ENCODE data around the gene KRTAP5-8. TPM values are rescaled to one million over a fixed set of nuclear protein-coding genes. Genes with fewer than 3 reads are reported as not detected.
"Not testable (repeated sequence)": the region's sequence is repeated elsewhere in the genome, so short reads cannot be mapped to it uniquely, and the experiment has no call there.

KRTAP5-8 gene
- total RNA-seq, 1 experiment from 2014 or later, result not detected

DNA sequence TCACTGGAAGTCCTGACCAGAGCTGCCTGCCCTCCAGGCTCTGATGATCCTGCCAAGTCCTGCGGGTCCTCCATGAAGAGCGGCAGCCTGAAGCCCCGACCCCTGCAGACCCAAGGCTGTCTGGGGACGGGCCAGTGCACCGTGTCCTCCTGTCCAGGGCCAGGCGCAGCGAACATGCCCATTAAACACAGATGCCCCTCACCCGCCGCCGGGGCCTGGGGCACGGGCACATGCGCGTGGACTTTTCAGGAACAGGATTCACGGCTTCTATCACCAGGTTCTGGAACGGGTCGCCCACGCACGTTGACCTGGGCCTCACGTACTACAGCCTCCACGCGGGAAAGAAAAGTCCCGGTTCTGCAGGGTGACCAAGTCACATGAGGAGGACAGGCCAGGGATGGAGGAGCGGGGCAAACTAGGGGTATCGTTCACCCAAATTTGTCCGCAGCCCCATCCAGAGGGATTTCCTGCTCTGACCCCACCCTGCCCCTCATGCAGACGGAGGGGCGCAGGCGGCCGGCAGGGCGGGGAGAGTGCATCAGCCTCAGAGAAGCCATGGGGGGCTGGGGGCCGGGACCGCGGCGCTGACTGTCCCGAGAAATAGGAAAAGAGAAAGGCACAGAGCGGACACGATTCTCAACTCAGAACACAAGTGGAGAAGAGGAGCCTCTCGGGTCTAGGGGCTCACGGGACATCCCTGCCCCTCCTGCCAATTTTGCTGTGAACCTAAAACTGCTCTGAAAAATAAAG, 33.5 kb downstream of the KRTAP5-8 start:
- DNase-seq (ENCODE audit: low read depth), result not testable (repeated sequence)

DNA sequence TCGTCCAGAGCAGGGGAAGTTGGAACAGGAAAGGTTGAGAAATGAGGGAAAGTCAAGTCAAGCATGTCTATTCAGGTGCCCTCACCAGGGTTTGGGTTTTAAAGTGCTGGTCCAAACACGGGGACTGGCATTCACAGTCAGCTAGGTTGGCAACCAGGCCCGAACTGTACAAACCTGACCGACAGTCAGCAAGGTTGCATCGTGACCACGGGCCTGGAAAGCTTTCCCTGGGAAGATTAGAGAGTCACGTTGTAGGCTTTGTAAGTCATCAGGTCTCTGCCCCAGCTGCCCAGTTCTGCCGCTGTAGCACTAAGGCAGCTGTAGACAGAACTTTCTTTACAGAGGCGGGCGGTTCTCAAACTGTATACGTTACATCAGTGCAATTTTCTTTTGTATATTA, 35.0 kb downstream of the KRTAP5-8 start:
- DNase-seq (ENCODE audit: low read depth), result no peak

DNA sequence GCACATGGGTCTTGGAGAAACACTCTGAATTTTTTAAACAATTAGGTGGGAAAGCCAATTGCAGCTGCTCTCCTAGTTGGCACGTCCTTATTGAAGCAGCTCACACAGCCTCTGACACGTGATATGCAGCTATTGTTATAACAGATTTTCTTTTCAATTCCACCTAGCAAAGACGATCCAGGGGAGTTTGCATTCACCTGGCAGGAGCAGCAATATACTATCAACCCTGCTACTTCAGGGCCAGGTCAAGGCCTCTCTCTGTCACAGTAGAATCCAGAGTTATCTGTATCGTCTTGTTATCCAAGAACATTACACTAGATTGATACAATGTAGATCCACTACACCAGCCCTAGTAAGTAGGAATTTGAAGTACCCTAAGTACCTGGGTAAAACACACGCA, 36.6 kb downstream of the KRTAP5-8 start:
- DNase-seq (ENCODE audit: low read depth), result no peak

DNA sequence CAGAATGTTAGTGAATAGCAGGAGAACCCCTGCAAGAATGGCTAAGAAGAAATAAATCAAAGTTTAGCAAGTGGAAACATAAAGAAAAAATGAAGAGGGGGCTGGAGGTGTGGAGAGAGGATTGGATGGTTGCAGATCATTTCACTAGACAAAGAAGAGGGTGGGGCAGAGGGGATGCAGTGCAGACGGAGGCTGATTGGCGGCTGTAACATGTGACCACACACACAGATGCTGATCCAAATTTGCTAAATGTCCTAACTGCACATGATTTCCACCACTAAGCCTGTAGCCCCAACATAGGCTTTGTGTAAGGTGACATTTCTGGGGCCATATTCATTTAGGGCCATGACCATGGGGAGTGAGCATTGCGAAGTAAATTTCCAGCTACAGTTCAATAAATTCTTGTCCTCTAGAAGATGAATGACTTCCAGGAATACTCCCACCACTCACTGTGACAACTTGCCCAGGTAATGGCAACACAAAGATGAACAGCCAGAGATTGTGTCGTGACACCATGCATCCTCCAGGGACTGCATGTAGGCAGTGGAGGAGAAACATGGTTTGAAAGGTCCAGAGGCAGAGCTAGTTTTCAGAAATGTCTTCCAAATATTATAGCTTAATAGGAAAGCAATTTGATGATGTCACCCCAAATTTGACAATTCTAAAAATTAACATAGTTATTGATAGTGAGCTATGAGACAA, 38.0 kb downstream of the KRTAP5-8 start:
- no peak for DNase-seq (ENCODE audit: low read depth)

DNA sequence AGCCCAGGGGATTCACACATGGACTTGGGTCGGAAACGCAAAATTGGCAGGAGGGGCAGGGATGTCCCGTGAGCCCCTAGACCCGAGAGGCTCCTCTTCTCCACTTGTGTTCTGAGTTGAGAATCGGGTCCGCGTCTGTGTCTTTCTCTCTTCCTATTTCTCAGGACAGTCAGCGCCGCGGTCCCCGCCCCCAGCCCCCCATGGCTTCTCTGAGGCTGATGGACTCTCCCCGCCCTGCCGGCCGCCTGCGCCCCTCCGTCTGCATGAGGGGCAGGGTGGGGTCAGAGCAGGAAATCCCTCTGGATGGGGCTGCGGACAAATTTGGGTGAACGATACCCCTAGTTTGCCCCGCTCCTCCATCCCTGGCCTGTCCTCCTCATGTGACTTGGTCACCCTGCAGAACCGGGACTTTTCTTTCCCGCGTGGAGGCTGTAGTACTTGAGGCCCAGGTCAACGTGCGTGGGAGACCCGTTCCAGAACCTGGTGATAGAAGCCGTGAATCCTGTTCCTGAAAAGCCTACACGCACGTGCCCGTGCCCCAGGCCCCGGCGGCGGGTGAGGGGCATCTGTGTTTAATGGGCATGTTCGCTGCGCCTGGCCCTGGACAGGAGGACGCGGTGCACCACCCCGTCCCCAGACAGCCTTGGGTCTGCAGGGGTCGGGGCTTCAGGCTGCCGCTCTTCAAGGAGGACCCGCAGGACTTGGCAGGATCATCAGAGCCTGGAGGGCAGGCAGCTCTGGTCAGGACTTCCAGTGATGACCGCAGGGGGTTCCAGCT, 39.1 kb downstream of the KRTAP5-8 start:
- DNase-seq (ENCODE audit: low read depth), result not testable (repeated sequence)

DNA sequence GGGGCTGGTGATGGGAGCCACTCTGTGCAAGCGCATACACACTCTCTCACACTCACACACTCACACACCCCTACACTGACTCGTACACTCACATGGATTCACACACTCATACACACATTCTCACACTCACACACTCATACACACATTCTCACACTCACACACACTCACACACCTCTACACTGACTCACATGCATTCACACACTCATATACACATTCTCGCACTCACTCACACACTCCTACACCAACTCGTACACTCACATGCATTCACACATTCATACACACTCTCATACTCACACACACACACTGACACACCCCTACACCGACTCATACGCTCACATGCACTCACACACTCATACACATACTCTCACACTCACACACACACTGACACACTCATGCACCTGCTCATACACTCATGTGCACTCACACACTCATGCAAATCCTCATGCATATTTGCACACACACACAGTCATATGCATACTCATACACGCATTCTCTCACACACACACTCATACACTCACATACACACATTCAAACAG, 39.7 kb downstream of the KRTAP5-8 start:
- DNase-seq (ENCODE audit: low read depth), result no peak

DNA sequence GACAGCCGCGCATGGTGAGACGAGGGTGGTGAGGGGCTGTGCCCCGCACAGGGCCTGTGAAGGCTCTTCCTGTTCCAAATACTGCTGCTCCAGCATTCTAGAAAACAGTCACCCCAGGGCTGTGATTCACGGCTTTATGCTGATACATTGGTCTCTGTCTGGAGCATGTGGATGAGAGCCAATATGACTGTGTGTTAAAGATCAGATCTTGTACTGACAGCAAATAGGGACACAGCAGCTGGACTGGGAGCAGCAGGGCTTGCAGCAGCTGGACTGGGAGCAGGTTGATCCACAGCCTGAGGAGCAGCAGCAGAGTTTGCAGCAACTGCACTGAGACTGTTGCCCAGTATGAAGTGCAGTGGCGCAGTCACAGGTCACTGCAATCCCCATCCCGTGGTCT, 41.7 kb downstream of the KRTAP5-8 start:
- DNase-seq (ENCODE audit: low read depth), result not testable (repeated sequence)

DNA sequence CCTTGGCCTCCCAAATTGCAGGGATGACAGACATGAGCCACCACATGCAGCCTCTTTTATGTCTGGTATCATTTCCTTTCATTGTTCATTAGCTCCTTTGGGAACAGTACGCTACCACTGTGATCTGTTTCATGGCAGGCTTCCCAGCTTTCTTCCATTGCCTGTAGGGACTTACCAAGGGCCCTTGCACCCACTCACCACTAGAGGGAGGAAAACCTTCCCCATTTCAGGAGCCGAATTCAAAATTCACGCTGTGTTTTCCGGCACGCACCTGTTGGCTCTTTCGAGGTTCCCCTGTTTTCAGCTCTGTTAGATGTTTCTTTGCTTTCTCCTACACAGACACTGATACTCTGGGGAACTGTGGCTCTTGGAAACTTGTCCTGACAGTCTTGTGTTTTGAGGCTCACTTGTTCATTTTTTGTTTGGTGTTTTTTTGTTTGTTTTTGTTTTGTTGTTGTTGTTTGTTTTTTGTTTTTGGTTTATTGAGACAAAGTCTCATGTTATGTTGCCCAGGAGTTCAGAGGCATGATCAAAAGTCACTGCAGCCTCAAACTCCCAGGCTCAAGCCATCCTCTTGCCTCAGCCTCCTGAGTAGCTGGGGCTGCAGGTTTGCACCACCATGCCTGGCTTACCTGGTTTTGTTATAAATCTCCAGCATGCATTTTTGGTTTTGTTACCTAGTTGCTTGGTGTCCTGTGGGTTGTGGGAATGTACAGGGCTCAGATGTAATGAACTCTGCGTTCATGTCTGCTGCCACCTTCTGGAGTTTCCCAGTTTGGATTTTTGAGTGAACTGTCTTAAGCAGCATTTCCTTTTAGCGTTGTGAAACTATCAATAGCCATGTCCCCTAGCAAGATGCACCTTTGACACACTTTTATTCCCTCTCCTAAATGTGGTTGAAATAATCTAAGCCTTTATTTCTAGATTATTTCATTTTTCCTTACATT, 42.5 kb downstream of the KRTAP5-8 start:
- DNase-seq (ENCODE audit: low read depth), result peak; percentile 52

DNA sequence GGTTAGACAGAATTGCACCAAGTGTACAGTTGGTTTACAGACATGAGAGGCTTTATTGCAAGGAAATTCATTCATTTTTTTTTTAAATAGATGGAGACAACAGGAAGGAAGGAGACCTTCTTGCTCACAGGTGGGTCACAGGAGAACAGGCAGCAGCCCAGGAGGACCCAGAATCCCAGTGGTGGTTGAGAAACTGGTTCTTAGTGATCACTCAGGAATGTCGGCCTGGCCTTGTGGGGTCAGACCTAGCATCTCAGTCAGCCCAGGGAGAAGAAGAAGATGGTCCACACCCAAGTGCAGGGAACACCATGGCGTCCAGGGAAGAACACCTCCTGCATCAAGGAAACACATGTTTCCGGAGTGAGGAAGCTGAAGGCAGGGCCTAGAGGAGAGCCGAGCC, 44.0 kb downstream of the KRTAP5-8 start:
- no peak for DNase-seq (ENCODE audit: low read depth)

DNA sequence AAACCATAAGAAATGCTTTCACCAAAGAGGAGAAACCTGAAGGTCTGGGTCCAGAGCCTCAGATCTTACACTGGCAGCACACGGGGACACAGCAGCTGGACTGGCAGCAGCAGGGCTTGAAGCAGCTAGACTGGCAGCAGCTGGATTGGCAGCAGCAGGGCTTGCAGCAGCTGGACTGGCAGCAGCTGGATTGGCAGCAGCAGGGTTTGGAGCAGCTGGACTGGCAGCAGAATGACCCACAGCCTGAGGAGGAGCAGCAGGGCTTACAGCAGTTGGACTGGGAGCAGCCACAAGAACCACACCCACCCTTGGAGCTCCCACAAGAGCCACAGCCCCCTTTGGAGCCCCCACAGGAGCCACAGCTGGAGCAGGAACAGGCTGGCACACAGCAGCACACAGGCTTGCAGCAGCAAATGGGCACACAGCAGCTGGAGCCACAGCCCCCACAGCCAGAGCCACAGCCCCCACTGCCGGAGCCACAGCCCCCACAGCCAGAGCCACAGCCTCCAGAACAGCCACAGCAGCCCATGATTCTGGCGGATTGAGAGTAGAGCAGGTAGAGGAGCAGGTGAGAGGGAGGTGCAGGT, 44.6 kb downstream of the KRTAP5-8 start, which contains the start of gene KRTAP5-11:
Gene KRTAP5-11, minus strand, starts transcription at position 567 of the 587 bp plus-strand sequence. Its CDS starts 38 bp downstream, at position 529.
- no peak for DNase-seq (ENCODE audit: low read depth)

DNA sequence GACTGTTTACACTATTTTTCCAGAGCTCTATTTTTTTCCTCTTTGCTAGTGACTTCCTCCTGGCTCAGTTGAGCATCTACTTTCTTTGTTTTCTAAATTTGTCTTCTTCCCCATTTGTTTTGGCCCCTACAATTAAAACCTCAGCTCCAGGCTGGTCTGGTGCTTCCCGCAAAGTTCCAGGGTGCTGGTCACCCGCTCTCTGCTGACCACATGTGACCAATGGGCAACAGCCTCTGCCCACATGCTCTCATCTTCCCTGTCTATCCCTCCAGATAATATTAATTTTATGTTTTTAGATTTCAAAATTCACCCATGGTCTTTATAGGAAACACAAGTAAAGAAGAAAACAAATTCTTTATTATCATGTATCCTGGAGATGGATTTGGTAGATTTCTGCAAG, 45.1 kb downstream of the KRTAP5-8 start:
- DNase-seq (ENCODE audit: low read depth), result not testable (repeated sequence)

DNA sequence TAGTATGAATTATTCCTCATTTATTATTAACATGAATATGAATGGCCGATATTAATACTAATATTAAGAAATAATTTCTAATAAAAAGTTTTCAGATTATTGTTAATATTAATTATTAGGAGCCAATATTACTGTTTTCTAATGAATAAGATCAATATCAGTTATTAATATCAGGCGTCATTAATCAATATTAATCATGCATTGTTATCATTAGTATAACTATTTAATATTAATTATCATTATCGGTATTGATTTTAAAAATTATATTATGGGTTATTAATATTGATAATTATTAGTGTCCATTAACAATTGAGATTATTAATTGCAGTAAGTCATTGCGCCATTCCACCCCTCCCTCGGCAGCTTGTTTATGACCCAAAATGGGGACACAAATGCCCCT, 47.8 kb downstream of the KRTAP5-8 start:
- not testable (repeated sequence) for DNase-seq (ENCODE audit: low read depth)

DNA sequence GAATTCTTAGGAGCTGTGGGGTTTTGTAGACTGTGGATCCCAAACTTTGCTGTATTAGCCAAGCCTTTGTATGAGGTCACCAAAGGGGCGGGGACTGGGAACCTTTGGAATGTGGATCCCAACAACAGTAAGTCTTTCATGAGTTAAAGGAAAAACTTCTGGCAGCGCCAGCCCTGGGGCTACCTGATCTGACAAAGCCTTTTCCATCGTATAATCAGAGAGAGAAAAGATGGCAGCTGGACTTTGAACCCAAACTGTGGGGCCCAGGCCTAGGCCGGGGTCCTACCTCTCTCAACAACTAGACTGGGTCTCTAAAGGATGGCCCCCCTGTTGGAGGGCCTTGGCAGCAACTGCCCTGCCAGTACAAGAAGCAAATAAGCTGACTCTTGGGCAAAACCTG, 50.5 kb downstream of the KRTAP5-8 start:
- DNase-seq (ENCODE audit: low read depth), result not testable (repeated sequence)

Small RNA genes within 50 kb of the gene (small RNA-seq; reads per million reads assigned to genes)
- gene AP000867.1, result not detected
- gene KRTAP5-14P, result not detected

Other genes with a start within 250 kb of the KRTAP5-8 start
- 81.1 and 83.7 TPM in 2 replicates for gene DHCR7, start 89.6 kb upstream of the KRTAP5-8 start, total RNA-seq (2014; rRNA removed; shearing (Covaris generic))
- gene NADSYN1, start 84.8 kb upstream of the KRTAP5-8 start, total RNA-seq (2014; rRNA removed; shearing (Covaris generic)), result 27.1 and 35.6 TPM in 2 replicates
- not detected in 2 replicates for gene KRTAP5-7, start 10.8 kb upstream of the KRTAP5-8 start, total RNA-seq (2014; rRNA removed; shearing (Covaris generic))
- not detected in 2 replicates for gene KRTAP5-9, start 10.4 kb downstream of the KRTAP5-8 start, total RNA-seq (2014; rRNA removed; shearing (Covaris generic))
- not detected in 2 replicates for gene KRTAP5-10, start 27.5 kb downstream of the KRTAP5-8 start, total RNA-seq (2014; rRNA removed; shearing (Covaris generic))
- not detected in 2 replicates for gene KRTAP5-11, start 44.9 kb downstream of the KRTAP5-8 start, total RNA-seq (2014; rRNA removed; shearing (Covaris generic))